Skeletal muscle cell (primary cell): ENCODE results near the gene SLC17A5.

ENCODE experiments used
- DNase-seq: peaks from one replicate; pipeline ENCODE4 v3.0.0-alpha.2; 2010; ENCODE audit warnings: low read depth
- H3K4me3 ChIP-seq: 2 replicates; pipeline ENCODE4 v1.5.1; 2011; ENCODE audit warnings: low read depth, mild to moderate bottlenecking, control low read depth, low read length, moderate library complexity

Gene SLC17A5

DNA sequence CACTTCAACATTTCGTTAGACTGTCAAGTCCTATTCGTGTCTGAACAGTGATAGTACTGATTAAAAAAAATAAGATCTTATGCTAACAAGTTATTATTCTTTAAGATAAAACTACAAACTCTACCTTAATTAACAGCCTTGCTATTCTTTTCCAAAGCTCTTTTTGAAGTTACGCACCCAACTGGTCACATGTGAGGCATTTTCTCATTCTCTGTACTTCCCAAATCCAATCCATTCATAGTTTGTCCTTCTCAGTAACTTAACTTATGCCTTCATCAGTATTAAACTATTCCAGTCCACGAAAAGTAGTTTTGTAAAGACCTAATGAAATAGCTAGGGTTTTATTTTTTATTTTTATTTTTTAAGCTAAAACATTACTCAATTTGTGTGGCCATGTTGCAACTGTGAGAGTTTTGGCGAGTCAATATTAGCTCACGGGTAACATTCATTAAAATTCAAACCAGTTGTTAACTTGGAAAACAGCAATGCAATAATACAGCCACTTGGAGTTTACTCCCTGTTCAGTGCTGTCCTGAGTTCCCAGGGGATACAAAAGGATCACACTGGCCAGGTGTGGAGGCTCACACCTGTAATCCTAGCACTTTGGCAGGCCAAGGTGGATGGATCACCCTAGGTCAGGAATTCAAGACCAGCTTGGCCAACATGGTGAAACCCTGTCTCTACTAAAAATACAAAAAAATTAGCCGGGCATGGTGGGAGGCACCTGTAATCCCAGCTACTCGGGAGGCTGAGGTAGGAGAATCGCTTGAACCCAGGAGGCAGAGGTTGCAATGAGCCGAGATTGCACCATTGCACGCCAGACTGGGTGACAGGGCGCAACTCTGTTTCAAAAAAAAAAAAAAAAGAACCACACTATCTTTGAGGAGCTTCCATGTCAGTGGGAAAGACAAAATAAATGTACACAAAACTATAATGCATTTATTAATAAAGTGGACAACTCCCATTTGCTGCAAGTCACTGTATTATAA is 105.0 kb downstream of the SLC17A5 start:
- DNase-seq: no peak
- no peak overlapping the region for H3K4me3 ChIP-seq

DNA sequence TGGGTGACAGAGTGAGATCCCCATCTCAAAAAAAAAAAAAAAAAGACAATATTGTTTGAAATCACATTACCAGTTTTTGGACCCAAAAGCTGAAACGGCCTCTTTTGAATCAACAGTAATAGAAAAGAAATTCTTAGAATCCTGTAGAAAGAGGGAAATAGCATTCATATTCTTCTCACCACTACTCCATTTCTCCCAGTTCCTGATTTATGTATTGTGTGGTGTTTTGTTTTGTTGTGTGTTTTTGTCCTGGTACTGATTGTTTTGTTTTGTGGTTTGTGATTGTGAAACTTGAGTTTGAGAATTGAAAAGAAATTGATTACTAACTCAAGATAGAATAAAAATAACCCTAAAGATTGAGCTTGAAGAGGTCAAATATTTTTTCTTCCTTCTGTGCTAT is 106.8 kb downstream of the SLC17A5 start:
- H3K4me3 ChIP-seq: no peak overlapping the region
- DNase-seq: no peak
